HG02571 (cell line): ENCODE data around the gene NIT1.
A peak's percentile ranks its signal among the peaks of the same experiment; 100 is the strongest.

Experiments
- ATAC-seq: cut with Tn5 transposase; IDR thresholded peaks from one replicate; pipeline ENCODE4 v1.9.1; 2021; ENCODE audit warnings: mild to moderate bottlenecking, moderate library complexity; ENCODE audit not compliant: unreplicated experiment

Gene NIT1

GRCh38 chr1:161083748-161084596 lies 33.9 kb upstream of the NIT1 start:
- ATAC-seq: no peak

GRCh38 chr1:161084597-161084988 lies 33.3 kb upstream of the NIT1 start:
- no peak for ATAC-seq

DNA sequence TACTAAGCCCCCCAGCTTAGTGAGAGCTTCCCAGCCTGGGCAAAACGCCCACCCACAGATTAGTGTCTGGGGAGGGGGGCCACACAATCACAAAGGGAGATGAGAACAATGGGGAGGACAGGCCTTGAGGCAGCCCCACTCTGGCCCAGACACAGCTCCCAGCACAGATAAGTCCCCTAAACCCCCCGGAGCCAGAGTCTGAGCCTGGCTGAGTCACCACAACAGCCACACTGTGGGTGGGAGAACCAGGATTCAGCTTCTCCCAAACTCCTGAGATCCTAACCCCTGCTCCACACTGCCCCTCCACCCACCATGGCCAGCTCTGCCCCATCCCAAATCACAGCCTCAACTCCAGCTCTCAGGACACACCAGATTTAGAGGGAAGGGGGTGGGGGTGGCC lies 32.7 kb upstream of the NIT1 start:
- ATAC-seq: no peak

DNA sequence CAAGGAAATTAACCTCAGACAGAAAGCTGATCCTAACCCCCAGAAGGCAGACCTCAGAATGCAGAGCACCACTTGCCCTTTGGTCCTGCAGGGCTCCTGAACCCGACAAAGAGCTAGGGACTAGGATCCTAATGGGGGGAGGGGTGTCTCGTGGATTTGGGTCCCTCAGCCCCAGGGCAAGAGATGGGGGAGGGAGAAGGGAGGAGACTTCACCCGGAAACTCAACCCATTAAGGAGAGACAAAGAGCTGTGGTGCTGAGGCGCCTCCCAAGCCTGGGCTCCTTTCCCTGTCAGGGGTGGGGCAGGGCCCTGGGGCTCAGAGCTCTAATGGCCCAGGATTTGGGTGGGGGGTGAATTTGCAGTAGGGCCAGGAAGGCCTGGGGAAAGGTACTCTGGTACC lies 31.4 kb upstream of the NIT1 start:
- ATAC-seq: no peak

DNA sequence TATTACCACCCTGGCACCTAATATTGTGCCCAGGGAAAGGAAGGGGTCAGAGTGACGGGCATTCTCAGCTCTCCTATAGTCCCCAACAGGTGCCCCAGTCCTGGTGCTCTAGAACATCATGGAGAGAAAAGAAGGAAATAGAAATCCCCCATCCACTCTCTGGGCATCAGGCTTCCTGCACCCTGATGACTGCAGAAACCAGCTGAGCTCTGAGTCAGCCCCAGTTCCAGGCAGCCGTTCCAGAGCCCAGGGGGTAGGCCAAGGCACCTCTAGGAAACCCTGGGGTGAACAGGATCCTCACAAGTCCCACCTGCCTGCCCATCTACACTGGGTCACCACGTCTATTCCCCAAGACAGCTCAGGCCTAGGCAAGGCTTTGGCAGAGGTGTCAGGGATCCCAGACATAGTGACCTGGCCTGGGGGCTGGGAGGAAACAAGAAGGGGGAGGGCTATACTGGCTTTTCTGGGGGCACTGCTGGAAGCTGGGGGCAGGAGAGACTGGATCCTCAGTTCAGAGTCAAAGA lies 29.3 kb upstream of the NIT1 start:
- no peak for ATAC-seq

- no peak for ATAC-seq
These were observed 28.5 kb upstream of the NIT1 start, which contains the start of gene NECTIN4 for GRCh38 chr1:161089251-161089924. Gene NECTIN4, minus strand, starts transcription at chr1:161089558. Its CDS starts 262 bp downstream, at chr1:161089296.

- no peak for ATAC-seq
These were observed 28.0 kb upstream of the NIT1 start for GRCh38 chr1:161089938-161090337.

GRCh38 chr1:161090617-161091016 lies 27.3 kb upstream of the NIT1 start:
- ATAC-seq: no peak

DNA sequence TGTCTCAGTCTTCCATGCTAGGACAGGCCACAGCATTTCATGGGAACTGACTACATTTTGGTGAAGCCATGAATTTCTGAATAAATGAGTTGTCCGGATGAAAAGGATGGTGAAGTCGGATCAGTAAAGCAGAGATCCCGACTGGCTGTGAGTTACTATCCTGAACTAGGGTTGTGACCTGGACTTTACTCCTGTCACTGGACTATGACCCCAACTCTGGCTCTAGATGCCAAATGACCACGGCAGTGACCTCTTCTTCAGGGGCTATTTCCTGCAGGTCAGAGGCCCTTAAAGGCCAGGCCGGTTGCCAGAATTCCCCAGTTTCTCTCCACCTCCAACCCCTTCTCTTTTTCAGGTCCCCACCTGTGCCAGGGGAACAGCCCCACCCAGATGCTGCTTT lies 26.8 kb upstream of the NIT1 start:
- ATAC-seq: no peak

GRCh38 chr1:161091796-161092507 lies 26.0 kb upstream of the NIT1 start:
- ATAC-seq: no peak

DNA sequence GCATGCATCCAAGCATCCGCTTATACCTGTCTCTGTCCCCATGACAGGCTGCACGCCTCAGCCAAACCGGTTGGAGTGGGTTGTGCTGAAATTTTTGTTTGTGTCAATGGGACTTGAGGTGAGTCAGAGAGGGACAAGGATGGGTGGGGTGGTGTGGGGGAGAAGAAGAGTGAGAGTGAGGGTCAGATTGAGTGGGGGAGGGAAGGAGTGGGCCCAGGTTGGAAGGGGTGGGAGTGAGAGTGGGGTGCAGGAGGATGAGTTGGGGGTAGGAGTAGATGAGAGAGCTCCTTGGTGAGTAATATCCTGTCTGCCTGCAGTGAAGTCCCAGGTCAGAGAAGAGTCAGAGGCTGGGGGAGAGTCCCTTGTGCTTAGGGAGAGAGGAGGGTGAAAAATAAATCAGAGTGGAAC lies 25.3 kb upstream of the NIT1 start:
- ATAC-seq: no peak

- ATAC-seq: no peak
These were observed 23.4 kb upstream of the NIT1 start for GRCh38 chr1:161094481-161094880.

- no peak for ATAC-seq
These were observed 22.7 kb upstream of the NIT1 start for GRCh38 chr1:161095230-161095629.

GRCh38 chr1:161096015-161096414 lies 21.9 kb upstream of the NIT1 start:
- no peak for ATAC-seq

DNA sequence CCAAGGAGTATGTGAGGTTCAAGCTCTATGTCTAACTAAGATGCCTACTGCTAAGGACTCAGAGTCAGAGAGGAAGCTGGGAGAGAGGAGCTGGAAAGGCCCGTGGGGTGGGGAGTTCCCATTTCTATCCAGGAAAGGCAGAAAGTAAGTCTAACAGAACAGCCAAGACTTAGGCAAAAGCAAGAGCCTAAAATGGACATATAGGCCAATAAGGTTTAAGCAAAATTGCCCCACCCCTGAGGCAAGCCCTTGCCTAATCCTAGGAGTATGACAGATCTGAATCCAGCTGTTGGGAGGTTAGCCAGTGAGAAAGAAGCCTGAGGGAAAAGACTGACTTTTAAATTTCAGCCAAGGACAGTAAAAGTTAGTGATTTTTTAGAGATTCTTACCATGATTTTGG lies 21.4 kb upstream of the NIT1 start:
- ATAC-seq: no peak

DNA sequence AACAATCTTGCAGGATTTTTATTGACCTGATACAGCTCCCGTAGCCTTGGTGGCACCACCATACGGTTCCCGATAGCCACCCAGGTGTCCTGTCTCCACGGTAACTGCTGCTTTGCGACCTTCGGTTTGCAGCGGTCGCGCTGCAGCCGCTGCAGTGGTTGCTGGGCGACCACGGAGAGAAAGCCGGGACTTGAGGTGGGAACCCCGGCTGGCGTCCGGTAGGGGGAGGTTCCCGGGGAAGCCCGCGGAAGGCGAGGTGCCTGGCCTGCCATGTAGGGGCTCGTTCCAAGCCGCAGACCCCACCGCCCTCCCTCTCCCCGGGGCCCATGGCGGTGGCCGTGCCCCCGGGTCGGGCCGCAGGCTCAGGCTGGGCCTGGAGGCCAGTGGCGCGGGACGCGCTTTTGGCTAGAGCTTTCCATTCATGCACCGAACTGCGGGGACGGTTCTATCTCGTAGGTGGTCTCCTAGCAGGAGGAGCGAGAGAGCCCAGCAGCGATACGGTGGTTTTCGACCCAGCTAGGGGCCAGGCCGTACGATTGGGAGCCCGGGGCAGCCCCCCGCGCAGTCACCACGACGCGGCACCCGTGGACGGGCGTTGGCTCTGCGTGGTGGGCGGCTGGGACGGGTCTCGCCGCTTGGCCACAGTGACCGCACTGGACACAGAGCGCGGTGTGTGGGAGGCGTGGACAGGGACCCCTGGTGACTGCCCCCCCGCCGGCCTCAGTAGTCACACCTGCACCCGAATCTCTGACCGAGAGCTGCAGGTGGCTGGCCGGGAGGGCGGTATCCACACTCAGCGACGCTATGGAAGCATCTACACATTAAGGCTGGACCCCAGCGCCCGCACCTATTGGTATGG lies 19.5 kb upstream of the NIT1 start, which contains the start of gene KLHDC9:
TSS of gene KLHDC9 (plus strand) at position 152 of the 859 bp plus-strand sequence. CDS start at position 327, 175 bp downstream.
- peak; percentile 63 for ATAC-seq

GRCh38 chr1:161099090-161099802 lies 18.7 kb upstream of the NIT1 start:
- no peak for ATAC-seq

DNA sequence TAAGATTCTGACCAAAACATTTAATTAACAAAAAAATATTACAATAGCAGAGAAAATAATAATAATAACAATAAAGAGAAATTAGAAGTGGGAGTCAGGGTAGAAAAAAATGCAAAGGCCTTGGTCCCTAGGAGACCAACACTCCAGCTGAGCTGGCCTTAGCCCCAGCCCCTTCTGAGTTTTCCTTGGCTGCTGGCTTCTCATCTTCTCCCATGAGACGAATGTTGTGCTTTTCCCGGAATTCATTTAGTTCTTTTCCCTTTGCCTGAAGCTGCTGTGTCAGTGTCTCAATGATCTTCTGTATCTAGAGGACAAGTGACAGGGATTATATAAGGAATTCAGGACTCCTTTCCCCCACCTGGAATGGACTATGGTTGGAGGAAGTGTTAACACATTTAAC lies 17.3 kb upstream of the NIT1 start:
- ATAC-seq: no peak

DNA sequence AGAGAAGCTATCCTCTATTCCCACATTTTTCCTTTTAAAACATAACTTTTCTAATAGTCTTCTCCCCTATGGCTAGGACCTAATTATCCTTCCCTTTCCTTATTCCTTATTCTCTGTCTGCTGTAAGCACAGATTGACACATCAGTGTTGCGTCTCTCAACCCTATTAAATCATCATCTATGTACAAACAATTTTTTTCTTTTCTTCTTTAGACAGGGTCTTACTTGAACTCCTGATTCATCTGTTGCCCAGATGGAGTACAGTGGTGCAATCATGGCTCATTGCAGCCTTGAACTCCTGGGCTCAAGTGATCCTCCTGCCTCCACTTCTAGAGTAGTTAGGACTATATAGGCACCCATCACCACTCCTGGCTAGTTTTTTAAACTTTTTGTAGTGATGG lies 11.5 kb upstream of the NIT1 start:
- no peak for ATAC-seq

- no peak for ATAC-seq
These were observed 6.8 kb upstream of the NIT1 start for GRCh38 chr1:161111117-161111516.
